HG03520 (cell line): ENCODE results near the gene LDHB.
"Not testable (repeated sequence)": the region's sequence is repeated elsewhere in the genome, so short reads cannot be mapped to it uniquely, and the experiment has no call there.

Experiments used
- ATAC-seq: cut with Tn5 transposase; IDR thresholded peaks from one replicate; pipeline ENCODE4 v1.9.1; 2021; ENCODE audit warnings: mild to moderate bottlenecking, moderate library complexity; ENCODE audit not compliant: unreplicated experiment

LDHB gene

DNA sequence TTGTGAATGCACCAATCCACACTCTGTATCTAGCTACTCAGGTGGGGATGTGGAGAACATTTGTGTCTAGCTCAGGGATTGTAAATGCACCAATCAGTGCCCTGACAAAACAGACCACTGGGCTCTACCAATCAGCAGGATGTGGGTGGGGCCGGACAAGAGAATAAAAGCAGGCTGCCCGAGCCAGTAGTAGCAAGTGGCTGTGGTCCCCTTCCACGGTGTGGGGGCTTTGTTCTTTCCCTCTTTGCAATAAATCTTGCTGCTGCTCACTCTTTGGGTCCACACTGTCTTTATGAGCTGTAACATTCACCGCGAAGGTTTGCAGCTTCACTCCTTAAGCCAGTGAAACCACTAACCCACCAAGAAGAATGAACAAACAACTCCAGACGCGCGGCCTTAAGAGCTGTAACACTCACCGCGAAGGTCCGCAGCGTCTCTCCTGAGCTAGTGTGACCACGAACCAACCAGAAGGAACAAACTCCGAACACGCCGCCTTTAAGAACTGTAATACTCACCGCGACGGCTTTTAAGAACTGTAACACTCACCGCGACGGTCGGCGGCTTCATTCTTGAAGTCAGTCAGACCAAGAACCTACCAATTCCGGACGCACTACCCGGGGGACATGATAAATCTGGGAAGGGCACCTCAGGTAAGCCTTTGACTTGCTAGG is 4.6 kb upstream of the LDHB start:
- ATAC-seq = no peak

DNA sequence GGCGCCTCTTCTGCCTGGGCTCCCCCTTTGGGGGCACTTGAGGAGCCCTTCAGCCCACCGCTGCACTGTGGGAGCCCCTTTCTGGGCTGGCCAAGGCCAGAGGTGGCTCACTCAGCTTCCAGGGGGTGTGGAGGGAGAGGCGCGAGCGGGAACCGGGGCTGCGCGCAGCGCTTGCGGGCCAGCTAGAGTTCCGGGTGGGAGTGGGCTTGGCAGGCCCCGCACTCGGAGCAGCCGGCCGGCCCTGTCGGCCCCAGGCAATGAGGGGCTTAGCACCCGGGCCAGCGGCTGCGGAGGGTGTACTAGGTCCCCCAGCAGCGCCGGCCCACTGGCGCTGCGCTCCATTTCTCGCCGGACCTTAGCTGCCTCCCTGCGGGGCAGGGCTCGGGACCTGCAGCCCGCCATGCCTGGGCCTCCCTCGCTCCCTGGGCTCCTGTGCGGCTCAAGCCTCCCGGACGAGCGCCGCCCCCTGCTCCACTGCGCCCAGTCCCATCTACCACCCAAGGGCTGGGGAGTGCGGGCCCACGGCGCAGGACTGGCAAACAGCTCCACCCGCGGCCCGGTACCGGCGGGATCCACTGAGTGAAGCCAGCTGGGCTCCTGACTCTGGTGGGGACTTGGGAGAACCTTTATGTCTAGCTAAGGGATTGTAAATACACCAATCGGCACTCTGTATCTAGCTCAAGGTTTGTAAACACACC is 3.9 kb upstream of the LDHB start:
- ATAC-seq = not testable (repeated sequence)

- no peak for ATAC-seq
Observed at GRCh38 chr12:21659383-21659782, 1.7 kb upstream of the LDHB start.

DNA sequence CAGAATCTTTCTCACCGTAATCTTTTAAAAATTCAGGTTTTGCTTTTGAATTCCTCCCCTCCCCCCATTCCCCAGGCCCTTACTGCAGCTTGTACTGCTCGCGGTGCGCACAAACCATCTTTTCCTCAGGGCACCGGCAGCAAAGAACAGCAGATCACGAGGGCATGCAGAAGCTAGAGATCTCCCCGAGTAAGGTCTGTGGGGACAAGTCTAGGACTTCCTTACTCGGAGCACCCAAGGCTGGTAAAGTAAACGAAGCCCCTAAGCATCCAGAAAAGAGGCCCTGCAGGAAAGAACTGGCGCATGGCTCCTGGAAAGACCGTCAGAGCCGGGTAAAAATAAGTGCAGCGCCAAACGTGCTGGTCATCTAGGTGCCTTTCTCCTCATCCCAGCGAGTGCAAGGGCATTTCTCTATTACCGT is 727 bp downstream of the LDHB start:
- peak; percentile 22 for ATAC-seq

DNA sequence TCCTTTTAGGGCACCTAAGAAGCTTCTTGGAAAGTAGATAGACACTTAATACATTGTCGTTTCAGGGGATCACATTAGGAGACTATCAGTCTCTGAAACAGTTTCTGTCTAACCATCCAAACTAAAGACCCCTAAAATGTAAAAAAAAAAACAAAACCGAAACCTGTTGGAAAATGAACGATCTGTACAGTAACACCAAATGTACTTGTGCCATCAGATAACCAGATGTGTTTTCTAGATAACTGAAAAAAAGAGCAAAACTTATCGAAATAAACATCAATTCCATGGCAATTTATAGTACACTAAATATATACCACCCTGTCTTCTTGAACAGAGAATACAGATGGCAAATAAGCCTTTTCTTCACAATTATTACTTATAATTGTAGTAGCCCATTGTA is 2.1 kb downstream of the LDHB start:
- ATAC-seq = no peak

GRCh38 chr12:21651821-21652220 is 5.8 kb downstream of the LDHB start:
- ATAC-seq = no peak

DNA sequence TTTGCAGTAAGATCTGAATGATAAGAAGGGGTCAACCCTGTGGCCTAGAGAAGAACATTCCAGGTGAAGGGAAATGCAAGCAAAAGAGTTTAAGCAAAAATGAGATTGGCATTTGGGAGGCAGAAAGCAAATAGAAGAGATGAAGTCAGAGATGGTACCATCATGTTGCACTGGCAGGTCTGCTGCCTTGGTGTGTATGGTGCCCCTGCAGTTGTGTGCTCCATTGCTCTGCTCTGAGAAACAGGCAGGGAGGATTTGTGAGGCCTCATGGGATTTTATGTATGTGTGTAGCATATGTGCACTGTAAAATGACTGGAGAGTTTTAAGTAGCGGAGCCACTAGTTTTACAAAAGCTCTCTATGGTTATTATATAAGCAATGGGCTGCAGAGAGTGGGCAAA is 6.6 kb downstream of the LDHB start:
- no peak for ATAC-seq

DNA sequence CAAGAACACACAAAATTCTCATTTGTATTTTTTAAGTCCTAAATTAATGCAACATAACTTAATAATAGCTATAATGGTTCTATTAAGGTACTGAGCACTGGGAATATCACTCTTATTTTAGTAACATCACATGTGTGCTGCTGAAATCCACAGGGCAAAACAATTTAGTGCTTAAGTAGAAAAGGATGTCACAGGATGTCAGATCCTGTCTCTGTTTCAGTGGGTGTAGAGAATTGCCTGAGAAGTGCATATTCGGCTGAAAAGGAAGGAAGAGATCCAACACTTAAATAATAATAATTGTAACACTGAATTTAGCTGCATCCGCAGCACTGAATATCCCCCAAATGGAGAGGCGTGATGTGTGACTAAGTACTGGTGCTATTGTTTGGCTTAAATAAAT is 8.6 kb downstream of the LDHB start:
- no peak for ATAC-seq

GRCh38 chr12:21648378-21648777 is 9.3 kb downstream of the LDHB start:
- no peak for ATAC-seq

DNA sequence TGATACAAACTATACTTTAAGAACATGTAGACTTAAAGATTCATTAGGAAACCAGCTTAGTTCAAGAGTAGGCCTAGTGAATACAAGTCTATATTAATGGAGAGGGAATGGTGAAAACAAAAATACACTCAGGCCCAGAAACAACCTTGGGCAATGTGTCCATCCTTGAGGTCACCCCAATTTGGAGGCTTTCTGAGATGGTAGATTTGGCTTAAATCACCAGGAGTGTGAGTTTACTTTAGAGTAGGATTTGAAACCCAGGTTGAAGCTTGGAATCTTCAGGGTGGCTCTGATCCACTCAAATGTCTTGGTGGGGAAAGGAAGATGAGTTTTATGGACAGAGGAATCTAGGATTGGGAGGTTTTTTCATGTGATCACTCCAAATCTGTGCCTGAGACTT is 10.5 kb downstream of the LDHB start:
- ATAC-seq = no peak

DNA sequence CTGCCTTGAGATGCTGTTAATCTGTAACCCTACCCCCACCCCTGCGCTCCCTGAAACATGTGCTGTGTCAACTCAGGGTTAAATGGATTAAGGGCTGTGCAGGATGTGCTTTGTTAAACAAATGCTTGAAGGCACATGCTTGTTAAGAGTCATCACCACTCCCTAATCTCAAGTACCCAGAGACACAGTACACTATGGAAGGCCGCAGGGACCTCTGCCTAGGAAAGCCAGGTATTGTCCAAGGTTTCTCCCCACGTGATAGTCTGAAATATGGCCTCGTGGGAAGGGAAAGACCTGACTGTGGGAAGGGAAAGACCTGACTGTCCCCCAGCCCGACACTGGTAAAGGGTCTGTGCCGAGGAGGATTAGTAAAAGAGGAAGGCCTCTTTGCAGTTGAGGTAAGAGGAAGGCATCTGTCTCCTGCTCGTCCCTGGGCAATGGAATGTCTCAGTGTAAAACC is 12.6 kb downstream of the LDHB start:
- not testable (repeated sequence) for ATAC-seq

DNA sequence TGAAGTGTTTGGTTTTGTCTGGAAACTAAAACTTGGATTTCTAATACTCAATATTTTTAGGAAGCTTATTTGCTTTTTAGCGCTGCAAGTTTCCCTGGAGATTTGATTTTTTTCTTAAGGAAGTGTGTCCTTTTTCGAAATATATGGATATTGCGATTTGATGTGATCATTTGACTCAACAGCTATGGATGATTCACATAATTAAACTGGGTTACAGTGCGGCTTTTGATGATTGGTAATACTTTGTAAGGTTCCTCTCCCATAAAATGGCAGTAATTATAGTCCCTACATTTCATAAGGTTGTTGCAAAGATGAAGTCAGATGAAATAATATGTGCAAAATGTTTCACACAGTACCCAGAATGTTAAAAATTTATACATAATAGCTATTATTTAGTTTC is 13.1 kb downstream of the LDHB start:
- ATAC-seq = no peak

GRCh38 chr12:21643758-21644157 is 13.9 kb downstream of the LDHB start:
- ATAC-seq = no peak

DNA sequence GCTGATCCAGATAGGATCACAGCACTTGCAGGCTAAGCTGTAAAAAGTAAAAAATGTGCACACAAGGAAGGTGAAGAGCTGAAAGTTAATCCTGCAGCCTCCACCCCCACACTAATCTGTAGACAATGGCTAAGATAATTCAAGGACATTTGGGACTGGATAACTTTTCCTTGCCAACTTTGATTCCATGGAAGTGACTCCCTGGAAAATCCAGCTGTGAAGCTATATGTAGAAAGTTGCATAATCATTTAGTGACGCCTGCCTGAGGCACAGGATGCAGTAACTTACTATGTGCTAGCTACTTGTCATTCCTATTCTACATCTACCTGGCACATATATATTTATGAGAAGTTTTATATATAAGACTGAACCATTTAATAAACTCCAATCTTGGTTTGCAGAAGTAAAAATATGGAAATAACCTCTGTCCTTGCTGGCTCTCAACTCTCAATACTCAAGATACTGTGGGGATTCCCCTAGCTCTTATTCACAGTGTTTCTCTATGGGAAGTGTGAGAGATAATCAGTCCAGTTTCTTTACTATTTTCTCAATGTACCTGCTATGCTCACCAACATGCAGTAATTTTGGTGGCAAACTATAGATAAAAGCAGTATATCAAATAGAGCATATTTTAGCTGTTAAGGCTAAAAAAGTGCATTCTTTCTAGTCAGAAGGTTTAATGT is 14.8 kb downstream of the LDHB start:
- ATAC-seq = no peak

DNA sequence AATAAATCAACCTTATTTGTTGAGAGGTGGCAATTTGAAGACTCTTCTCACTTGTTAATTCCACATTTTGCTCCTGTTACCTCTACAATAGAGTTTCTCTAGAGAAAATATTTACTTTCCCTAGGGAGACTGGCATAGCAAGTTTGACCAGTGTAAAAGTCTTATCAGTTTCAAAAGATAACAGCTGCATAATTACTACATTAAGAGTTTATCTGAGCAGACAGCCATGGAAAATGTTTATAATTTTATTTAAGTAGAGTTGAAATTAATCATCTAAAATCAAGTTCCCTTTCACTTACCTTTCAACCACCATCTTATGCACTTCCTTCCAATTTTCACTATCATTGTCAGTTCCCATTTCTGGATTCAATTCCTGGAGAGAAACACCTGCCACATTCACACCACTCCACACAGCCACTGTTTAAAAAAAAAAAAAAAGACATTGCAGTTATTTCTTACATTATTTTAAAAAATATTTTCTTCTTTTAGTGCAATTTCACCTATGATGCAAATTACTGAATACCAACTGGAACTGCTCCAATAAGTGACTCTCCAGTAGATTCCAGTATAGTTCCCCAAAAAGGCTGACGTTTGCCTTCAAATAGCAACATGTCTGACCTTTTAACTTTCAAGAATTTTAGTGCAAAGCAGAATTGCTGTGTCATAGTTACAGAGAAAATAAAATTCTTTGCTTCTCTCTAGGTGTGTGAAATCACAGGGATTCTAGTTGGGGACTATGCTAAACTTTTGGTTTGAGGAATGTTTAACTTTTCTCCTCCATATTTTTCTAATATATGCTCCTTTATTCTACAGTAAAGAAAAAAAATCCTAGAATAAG is 19.4 kb downstream of the LDHB start:
- ATAC-seq = no peak

GRCh38 chr12:21634245-21634644 is 23.4 kb downstream of the LDHB start:
- no peak for ATAC-seq

DNA sequence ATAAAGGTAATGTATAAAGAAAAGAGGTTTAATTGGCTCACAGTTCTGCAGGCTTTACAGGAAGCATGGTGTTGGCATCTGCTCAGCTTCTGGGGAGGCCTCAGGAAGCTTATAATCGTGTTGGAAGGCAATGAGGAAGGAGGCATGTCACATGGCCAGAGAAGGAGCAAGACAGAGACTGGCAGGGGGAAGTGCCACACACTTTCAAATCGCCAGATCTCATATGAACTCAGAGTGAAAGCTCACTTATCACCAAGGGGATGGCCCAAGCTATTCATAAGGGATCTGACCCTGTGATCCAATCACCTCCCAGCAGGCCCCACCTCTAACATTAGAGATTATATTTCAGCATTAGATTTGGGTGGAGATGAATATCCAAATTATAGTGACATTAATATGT is 26.3 kb downstream of the LDHB start:
- no peak for ATAC-seq

DNA sequence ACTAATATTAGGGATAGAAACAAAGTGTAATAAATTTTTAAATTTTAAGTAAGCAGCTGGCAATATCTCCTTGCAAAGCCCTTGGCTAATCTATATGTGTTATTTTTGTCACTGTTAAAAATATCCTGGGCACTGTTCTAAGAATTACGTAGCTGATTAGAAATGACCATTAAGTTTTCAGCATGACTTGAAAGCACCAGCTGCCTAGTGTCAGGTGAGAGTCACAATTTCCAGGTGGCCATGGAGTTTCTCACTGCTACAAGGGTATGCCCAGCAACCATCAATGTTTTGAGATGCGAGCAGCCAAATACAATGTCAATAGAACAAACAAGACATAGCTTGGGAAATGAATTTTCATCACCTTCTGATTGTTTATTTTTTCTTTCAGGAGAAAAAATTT is 29.7 kb downstream of the LDHB start:
- no peak for ATAC-seq

- no peak for ATAC-seq
Observed at GRCh38 chr12:21618566-21618965, 39.1 kb downstream of the LDHB start.

DNA sequence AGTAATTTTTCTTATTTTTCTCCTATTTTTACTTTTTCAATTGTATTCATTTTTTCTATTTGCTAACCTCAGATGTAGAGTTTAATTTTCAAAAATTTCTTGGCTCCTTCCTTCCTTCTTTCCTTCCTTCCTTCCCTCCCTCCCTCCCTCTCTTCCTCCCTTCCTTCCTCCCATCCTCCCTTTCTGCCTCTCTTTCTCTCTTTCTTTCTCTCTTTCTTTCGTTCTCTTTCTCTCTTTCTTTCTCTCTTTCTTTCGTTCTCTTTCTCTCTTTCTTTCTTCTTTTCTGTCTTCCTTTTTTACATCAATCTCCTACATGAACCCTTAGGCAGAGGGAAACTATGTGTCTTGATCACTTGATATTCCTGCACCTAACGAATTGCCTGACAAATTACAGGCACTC is 40.6 kb downstream of the LDHB start:
- ATAC-seq = no peak

GRCh38 chr12:21615431-21615830 is 42.2 kb downstream of the LDHB start:
- ATAC-seq = no peak
